ENCODE results near the gene LTB.
A peak's percentile ranks its signal among the peaks of the same experiment; 100 is the strongest.

Gene LTB

DNA sequence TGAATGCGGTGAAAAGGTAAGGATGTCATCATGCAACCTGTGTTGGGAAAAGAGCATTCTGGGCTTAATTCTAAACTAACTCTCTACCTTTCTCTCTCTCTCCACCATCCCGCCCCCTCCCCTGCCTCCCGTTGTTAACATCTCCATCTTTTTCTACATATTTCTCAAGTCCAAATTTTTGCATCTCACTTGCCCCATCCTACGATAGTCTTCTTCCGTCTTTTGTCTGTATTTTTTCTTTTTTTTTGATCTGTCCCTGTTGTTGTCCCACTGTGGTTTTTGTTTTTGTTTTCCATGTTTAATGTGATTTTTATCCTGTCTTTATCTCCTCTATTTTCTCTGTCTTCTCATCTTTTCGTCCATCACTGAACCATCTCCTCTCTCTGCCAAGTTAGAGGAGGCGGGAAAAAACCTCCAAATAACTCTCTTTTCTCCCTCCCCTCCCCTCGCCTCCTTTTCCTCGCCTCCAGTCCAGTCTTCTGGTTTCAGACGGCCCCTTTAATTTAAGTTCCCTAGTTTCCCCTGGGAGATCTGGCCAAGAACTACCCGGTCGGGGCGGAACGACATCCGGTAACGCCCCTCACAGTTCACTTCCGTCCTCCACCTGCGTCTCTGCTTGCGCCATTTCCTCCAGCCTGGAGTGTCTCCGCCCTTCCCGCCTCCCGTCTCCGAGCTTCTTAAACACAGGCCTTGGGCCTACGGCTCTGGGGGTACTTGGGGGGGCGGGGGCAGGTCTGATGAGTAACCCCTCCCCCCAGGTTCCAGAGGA, 35.1 kb downstream of the LTB start, which contains the start of gene NFKBIL1:
TSS of gene NFKBIL1 (plus strand) at position 651 of the 769 bp plus-strand sequence. CDS start at position 738, 87 bp downstream.
- peak; percentile 93 to 98 for DNase-seq

DNA sequence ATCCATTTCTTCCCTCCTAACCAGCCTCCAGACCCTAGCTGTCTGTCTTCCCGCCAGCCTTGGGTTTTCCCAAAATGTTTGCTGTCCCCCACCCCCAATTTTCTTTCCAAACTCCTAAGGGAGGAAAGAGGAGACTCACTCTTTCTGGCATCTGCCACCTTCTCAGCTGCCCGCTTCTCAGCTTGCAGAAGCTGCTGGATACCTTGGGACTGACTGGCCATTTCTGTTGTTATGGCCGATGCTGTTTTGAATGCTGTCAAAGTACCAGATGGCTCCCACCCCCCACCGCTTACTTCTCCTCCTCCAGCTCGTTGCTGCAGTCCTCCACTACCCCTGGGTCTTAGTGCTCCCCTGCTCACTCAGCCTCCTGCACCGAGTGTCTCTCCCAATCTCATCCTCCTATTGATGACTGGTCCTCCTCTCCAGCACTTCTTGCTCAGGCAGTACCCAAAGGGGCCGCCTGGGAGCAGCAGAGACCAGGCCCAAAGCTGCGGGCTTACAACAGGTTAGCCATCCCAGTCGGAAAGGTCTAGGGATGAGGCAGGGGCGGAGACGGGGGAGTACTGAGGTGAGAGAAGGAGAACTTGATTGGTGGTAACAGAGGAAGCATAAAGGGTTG, 35.8 kb downstream of the LTB start, which contains the start of gene ATP6V1G2:
TSS of gene ATP6V1G2 (minus strand) at position 270 of the 619 bp plus-strand sequence. CDS start at position 221, 49 bp downstream.
- DNase-seq, result peak; percentile 91 to 96

DNA sequence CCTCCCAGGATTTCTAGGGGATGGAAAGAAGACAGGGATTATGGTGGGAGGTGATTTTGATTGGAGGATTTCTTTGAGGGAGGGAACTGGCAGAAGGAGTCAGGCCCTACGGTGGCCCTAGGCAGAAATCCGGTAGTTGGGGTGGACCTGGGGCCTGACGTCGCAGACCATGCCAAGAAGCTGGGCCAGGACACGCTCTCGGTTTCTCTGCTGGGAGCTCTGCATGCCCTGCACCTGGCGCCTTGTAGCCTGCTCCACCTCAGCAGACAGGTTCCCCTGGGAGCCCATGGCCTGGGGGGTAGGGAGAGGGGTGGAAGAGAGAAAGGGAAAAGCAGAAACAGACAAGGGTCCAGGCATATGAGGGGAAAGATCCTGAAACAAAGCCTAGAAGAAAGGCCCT, 36.9 kb downstream of the LTB start:
- DNase-seq, result no peak

DNA sequence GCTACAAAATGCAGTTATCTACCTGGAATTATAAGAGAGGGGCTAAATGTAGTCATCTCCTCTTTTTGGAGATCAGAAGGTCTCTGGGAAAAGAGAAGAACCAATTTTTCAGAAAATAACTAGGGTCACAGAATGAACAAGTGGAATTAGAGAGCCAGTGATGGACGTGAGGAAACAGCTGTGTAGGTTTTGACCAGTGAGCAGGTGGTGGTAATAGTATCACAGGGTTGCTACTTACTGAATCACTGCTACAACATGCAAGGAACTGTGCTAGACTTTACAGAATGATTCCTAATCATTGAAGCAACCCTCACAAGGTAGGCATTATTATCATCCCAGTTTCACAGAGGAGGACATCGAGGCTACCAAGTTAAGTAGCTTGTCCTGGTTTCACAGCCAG, 37.5 kb downstream of the LTB start:
- DNase-seq, result no peak

DNA sequence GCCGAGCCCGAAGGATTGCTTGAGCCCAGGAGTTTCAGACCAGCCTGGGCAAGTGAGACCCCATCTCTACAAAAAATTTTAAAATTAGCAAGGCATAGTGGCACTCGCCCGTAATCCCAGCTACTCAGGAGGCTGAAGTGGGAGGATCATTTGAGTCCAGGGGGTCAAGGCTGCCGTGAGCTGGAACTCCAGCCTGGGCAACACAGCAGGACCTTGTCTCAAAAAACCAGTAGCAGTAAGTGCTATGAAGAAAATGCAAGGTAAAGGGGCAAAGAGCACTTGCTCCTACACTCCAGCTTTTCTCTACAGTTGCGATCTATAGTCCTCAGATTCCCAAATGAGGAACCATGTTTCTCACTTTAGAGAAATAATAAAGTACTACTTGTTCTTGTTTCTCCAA, 38.6 kb downstream of the LTB start:
- no peak for DNase-seq

DNA sequence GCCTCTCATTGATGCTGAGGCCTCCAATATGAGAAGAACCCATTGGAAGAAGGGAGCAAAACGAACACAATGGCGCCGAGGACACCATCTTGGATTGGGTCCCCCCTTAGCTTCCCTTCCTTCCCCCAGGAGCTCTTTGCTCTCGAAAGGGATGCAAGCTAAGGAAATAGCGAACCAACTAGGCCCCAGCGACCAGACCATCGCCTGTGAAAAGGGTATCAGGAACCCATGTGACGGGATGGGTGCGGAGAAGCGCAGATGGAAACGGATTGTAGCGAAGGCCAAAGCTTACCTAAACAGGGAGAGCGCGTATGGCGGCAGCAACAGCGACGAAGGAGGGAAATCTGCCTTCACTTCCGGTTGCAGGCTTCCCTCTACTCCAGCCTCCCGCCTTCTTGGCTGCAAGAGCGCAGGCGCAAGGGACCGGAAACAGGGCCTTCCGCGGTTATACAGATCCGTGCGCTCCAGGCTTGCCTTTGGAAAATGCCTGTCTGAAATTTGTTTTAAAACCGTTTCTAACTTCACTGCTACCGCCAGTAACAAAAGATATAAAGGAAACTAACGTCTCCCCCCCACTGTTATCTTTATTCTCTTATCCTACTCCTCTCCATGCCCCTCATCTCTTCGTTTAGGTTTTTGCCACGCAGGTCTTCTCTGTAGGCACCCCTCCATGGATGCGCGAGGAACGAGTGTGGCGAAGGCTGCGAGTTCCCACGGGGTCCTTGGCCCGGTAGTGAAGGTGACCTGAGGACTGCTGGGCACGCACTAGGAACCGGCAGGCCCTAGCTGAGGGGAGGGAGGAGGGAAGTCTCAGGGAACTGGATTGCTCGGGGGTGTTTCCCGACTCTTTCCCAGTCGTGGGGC, 40.3 kb downstream of the LTB start, which contains the start of gene DDX39B:
TSS of gene DDX39B (minus strand) at position 346 of the 864 bp plus-strand sequence. CDS start 1,471 bp downstream, outside the sequence.
- DNase-seq, result peak; percentile 97 to 98

DNA sequence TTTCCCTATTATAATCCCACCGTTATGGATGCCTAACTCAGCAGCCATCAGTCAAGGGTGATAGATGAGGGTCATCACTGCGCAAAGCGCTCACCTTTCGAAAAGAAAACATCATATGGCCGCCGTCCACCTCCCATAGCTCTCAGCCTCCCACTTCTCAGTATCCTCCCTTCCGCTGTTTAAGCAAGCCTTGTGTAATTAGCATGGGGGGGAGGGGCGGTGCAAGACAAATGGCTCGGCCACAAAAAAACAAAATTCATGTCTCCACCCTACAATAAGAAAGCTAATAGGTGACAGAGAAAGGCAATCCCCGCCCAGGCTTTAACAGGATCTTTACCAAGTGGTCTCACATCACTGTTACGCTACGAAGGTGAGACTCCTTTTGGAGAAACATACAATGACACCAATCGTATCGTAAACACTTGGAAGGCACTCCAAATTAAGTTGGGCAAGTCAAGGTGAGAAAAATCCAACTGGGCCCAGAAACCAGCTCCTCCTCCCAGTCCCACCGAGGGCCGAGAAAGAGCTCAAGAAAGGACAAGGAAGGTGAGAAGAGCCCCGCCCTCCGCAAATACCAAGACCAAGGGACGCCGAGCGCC, 41.1 kb downstream of the LTB start:
- peak in 1 of 2 experiments; percentile 37 for DNase-seq

DNA sequence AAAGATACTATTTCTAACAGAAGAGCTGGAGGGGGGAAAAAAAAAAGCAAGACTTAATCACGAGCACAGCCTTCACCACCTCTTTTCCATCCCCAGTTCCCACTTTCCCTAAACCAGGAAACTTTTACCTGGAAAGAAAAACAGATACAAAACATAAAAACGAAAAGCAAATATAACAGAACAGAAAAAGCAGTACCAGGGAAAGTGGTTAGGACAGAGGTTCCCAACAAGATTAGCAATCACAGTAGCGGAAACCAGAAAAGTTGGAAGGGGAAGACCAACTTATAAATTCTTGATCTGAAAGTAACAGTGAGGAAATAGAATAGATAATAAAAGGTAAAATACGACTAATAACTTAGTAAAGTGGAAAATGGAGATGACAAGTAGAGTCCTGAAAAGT, 41.6 kb downstream of the LTB start:
- no peak for DNase-seq

DNA sequence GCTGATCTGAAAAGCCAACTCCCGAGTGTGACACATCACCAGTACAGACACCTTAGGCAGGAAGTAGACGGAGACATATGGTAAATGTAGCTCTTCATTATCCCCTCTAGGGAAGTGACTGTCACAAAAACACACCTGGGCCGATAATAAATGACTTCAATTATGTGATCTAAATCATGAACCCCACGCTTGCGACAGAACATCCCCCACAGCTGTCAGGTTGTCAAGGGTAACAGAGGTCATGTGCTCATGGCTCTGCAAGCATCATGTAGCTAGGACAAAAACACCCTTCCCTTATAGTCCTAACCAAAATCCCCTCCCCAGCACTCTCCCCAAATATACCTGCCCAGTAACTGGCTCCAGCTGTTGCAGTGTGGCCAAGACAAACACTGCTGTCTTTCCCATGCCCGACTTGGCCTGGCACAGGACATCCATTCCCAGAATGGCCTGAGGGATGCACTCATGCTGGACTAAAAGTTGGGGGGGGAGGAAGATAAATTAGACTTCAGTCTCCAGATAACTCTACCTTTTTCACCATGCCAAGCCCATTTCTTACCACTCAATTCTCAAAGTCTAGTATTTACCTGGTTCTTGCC, 43.3 kb downstream of the LTB start:
- DNase-seq, result no peak

DNA sequence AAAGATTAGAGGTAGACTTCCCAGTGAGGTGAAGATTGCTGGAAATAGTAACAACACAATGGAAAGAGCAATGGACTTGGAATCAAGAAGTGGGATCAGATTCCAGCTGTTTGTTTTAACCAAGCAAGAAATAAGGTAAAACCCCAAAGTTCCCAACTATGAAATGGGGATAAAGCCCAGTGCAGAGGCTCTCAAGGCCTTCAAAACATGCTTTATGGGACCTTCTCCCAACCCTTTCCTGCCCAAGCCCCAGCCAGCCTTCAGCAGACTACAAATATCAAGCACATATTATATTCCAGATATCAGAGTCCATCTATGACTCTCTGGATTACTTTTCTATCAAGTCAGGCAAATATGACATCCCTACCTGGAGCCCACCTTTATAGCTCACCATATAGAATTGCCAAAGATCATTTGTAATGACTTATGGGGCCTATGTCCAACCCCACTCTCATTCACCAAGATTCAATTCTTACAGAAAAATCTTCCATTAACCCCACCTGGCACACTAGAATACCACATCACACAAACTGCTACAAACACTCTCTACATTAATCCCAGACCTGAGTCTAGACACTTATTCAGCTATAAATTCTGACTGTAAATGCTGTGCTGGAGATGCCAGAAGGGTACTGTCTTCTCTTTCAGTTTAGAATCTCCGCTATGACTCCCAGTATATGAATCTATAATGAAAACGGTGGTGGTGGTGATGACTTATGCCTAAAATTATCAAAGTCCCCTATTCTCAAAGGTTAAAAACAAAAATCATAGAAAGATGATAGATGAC, 46.5 kb downstream of the LTB start:
- no peak for DNase-seq

DNA sequence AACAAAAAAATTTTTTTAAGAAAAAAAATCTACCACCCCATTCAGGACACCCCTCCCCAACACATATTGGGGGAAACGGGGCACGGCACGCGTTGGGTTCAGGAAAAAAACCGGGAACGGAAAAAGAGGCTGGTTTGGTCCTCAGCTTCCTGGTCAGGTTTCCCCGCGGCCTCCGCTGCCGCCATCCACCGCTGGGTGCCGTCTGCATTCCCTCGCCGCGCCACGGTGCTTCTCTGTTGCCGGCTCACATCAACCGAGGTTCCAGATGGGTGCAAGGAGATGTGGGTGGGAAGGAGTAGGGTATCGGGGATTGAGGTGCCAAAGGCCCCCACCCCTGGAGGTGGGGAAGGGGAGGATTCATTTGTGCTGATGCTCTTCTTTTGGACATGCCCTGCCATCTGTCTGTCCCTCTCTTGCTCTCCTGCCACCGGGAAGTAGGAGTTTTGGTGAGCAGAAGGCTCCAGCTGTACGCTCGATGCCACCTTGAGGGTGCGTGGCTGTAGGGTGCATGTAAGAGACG, 47.6 kb downstream of the LTB start:
- DNase-seq, result no peak

DNA sequence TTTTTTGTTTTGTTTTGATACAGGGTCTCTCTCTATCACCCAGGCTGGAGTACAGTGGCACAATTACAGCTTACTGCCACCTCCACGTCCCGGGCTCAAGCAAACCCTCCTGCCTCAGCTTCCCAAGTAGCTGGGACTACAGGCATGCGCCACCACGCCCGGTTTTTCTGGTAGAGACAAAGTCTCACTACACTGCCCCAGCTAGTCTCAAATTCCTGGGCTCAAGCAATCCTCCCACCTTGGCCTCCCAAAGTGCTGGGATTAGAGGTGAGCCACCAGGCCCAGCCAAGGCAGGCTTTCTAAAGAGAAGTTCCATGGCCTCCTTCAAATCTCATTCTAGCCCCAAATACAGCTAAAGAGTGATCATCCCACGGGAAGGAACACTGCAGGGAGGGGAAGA, 48.2 kb downstream of the LTB start:
- no peak for DNase-seq

DNA sequence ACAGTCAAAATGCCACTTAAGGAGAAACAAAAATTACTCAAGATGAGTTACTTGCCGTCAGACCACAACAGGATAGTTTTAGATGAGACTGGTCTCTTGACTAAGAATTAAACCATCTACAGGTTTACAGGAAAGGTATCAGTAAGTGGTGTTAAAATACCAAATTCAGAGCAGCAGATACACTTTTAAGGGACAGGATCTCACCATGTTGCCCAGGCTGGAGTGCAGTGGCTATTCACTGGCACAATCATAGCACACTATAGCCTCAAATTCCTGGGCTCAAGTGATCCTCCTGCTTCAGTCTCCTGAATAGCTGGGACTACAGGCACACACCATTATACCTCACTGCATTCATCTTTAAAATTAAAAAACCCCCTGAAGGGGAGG, 48.8 kb downstream of the LTB start:
- DNase-seq, result no peak

DNA sequence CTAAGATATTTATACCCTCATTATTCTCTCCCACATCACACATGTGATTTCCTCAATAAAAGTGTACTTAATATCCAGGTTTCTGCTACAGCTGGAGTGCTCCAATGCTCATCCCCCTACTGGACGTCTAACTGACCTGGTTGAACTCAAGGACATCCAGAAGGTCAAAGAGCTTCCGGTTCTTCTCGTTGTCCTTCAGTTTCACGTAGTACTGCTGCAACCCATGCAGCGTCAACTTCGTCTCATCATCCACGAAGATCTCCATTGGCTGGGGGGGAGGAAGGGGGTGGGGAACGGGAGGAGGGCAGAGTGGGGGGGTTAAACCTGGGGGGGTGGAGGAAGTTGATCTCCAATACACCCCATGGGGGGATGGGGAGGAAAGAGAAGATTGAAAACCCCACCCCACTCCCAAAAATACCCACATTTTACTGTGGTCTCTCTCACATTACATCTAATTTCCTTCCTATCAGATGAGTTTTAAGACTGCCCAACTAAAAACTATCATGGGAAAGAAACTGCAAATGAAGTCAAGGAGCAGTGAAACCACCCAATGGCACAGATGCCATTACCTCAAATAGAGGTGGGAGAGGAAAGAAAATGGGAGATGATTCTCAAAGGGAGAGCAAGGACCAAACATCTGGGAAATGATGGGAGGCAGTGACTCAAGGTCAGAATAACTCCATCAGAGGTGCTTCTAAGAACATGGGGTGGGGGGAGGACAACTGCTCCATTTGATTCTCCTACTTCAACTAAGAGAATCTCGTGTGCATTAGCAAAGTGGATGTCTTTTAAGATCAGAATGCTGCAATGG, 49.4 kb downstream of the LTB start:
- DNase-seq, result no peak

DNA sequence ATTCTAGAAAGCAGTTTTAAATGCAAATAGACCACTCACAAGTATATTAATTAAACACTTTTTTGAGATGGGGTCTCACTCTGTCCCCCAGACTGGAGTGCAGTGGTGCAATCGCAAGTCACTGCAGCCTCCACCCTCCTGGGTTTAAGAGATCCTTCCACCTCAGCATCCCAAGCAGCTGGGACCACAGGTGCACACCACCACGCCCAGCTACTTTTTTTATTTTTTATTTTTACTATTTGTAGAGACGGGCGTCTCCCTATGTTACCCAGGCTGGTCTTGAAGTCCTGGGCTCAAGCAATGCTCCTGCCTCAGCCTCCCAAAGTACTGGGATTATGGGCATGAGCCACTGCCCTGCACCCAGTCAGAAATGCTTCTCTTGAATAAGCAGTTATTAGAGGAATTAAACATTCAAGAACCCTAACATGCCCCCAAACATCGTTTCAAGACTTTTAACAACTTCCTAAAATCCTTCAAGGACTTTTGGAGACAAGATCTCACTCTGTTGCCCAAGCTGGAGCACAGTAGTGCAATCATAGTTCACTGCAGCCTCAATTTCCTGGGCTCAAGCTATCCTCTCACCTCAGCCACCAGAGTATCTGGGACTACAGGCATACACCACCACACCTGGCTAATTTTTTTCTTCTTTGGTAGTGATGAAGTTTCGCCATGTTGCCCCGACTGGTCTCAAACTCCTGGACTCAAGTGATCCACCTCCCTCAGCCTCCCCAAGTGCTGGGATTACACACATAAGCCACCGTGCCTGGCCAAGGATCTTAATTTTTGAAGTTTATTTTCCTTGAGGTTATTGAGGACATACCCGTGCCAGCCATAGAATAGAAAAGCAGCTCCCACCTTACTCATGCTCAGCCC, 50.2 kb downstream of the LTB start:
- no peak for DNase-seq

DNA sequence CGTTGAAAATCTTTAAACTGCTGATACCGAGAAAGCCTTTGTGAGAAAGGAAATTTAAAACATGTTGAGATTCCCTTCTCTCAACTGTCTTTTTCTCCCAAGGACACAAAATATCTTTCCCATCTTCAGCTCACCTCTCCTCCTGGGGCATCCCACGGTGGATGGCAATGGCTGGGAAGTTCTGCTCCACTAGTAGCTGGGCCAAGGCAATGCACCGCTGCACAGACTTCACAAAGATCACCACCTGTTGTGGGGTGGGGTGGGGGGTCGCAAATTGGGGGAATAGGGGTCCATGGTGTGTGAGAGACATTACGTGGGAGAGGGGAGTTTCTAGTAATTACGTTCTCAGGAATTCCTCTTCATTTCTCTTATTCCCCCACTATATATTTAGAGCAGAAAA, 51.1 kb downstream of the LTB start:
- DNase-seq, result no peak

DNA sequence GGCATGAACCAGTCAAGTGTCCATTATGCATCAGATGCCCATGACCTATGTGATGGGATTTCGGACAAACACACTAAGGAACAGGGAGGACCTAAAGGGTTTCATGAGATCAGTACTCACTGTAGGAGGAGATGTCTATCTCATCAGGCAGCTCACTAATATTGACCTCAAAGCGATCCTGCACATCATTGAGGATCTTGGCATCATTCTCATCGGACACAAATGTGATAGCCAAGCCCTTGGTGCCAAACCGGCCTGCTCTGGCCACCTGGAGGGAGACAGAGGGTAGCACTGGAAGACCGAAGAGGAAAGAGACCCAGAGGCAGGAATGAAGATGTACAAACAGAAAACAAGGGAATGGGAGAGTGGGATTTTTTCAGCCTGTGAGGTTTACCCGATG, 51.6 kb downstream of the LTB start:
- no peak for DNase-seq

Measured in NCI-H446 (cell line).